Keratinocyte (primary cell): Measurements from ENCODE around the gene PRPF4. TPM values are rescaled to one million over a fixed set of nuclear protein-coding genes. Genes with fewer than 3 reads are reported as not detected.

Experiments used
- DNase-seq: peaks from one replicate; pipeline ENCODE4 v3.0.0-alpha.2; 2011; ENCODE audit warnings: low read depth, missing footprints, low spot score
- FAIRE-seq: peaks from 2 replicates; lab custom pipeline; 2011; peaks lifted over from hg19 to GRCh38; lab: Jason Lieb, UNC
- H2AFZ ChIP-seq: 2 replicates; pipeline ENCODE4 v1.6.0; 2012; ENCODE audit warnings: low read length, control low read depth, inconsistent platforms; ENCODE audit not compliant: control insufficient read depth
- H3K27ac ChIP-seq: 2 replicates; pipeline ENCODE4 v1.5.1; 2011; ENCODE audit warnings: low read length; ENCODE audit not compliant: control insufficient read depth, insufficient read depth
- H3K27me3 ChIP-seq: 3 replicates; pipeline ENCODE4 v1.6.0; 2011; ENCODE audit warnings: low read length; ENCODE audit not compliant: control insufficient read depth, insufficient read depth; ENCODE audit errors: extremely low read depth
- H3K36me3 ChIP-seq, 2 experiments: 2 replicates in 1 of 2; 3 replicates in 1 of 2; pipeline ENCODE4 v1.5.1; 2011; ENCODE audit warnings: low read length in 2 of 2, mild to moderate bottlenecking in 1 of 2; ENCODE audit not compliant: control insufficient read depth in 2 of 2, insufficient read depth in 2 of 2; ENCODE audit errors: extremely low read depth in 1 of 2
- H3K4me1 ChIP-seq: 3 replicates; pipeline ENCODE4 v1.5.1; 2011; ENCODE audit warnings: low read length; ENCODE audit not compliant: control insufficient read depth, insufficient read depth; ENCODE audit errors: extremely low read depth
- H3K4me2 ChIP-seq: 3 replicates; pipeline ENCODE4 v1.6.0; 2011; ENCODE audit warnings: low read depth, low read length; ENCODE audit not compliant: control insufficient read depth, insufficient read depth; ENCODE audit errors: extremely low read depth
- H3K4me3 ChIP-seq, 3 experiments: fragments of 200-600 bp in 1 of 3; sonication (generic) in 1 of 3; 2 replicates in 2 of 3; 3 replicates in 1 of 3; pipeline ENCODE4 v1.5.1; 2011 to 2016; ENCODE audit warnings: low read length in 3 of 3, mild to moderate bottlenecking in 3 of 3, control low read depth in 2 of 3, inconsistent platforms in 1 of 3, low read depth in 1 of 3, mixed read lengths in 1 of 3, mixed run types in 1 of 3, moderate library complexity in 1 of 3; ENCODE audit not compliant: control insufficient read depth in 2 of 3, insufficient read depth in 2 of 3; ENCODE audit errors: extremely low read depth in 1 of 3
- H3K79me2 ChIP-seq: 2 replicates; pipeline ENCODE4 v1.6.0; 2012; ENCODE audit warnings: low read length; ENCODE audit not compliant: control insufficient read depth, insufficient read depth
- H3K9ac ChIP-seq: 3 replicates; pipeline ENCODE4 v1.6.0; 2011; ENCODE audit warnings: low read length; ENCODE audit not compliant: control insufficient read depth, insufficient read depth; ENCODE audit errors: extremely low read depth
- H3K9me1 ChIP-seq: 3 replicates; pipeline ENCODE4 v1.6.0; 2011; ENCODE audit warnings: low read length; ENCODE audit not compliant: control insufficient read depth, insufficient read depth; ENCODE audit errors: extremely low read depth
- H3K9me3 ChIP-seq: 2 replicates; pipeline ENCODE4 v1.5.1; 2012; ENCODE audit warnings: low read depth, low read length; ENCODE audit not compliant: control insufficient read depth
- H4K20me1 ChIP-seq: 3 replicates; pipeline ENCODE4 v1.6.0; 2011; ENCODE audit warnings: low read length; ENCODE audit not compliant: control insufficient read depth, insufficient read depth; ENCODE audit errors: extremely low read depth
- CTCF ChIP-seq, 3 experiments: IDR thresholded peaks in 1 of 3; conservative IDR thresholded peaks in 1 of 3; optimal IDR thresholded peaks in 1 of 3; 2 replicates in 2 of 3; 3 replicates in 1 of 3; pipeline versions ENCODE3 to v1.5.1; 2011; ENCODE audit warnings: low read length in 3 of 3, mild to moderate bottlenecking in 3 of 3, moderate library complexity in 2 of 3, control low read depth in 1 of 3, inconsistent platforms in 1 of 3; ENCODE audit not compliant: insufficient read depth in 2 of 3; ENCODE audit errors: extremely low read depth in 1 of 3
- EZH2 ChIP-seq: IDR thresholded peaks from one replicate; pipeline ENCODE4 v1.6.1; 2012; ENCODE audit warnings: inconsistent platforms, mild to moderate bottlenecking, low read length, moderate library complexity
- dilution Hi-C: fragments of 300-500 bp; cut with MboI; formaldehyde crosslinking; loops from one replicate; pipeline ENCODE4 v1.7.0; 2020; ENCODE audit warnings: low sequenced_read_pairs; ENCODE audit not compliant: extremely low pct_ligation_motif_present
- polyA plus RNA-seq, 5 experiments: library from polyadenylated mRNA; depleted of rRNA in 3 of 5; stranded (reverse) in 3 of 5; stranded (forward) in 1 of 5; unstranded in 1 of 5; fragments of >200 nt; gene quantifications; 1 replicate in 1 of 5; 2 replicates in 3 of 5; 3 replicates in 1 of 5; pipeline versions ENCODE4 v1.2.1 to v1.2.3, GENCODE V29; 2011 to 2012; ENCODE audit warnings: missing spikeins in 2 of 5, low read depth in 1 of 5, low replicate concordance in 1 of 5

The PRPF4 gene
- polyA plus RNA-seq, 1 donor (not counting 4 experiments of a cell fraction or from before 2014, with no cell fraction given): 28.8 TPM

GRCh38 chr9:113281356-113281755, 5.9 kb downstream of the PRPF4 start:
- Histone ChIP-seq H3K4me3 (no peak overlapping the region), H3K36me3 (peaks cover 38 to 46% of the 10 kb centered on the region in 2 experiments), H3K27ac (no peak overlapping the region), H3K9me1 (no peaks in the 10 kb centered on the region), H4K20me1 (no peaks in the 10 kb centered on the region), H3K27me3 (no peaks in the 10 kb centered on the region), H3K9me3 (no peaks in the 10 kb centered on the region), H3K79me2 (peaks cover 20% of the 10 kb centered on the region), H3K4me2 (no peak overlapping the region), H3K9ac (no peak overlapping the region), H3K4me1 (peaks cover 3% of the 10 kb centered on the region), H2AFZ (no peak overlapping the region)
- no peak for TF ChIP-seq EZH2
- no peak for TF ChIP-seq CTCF (optimal IDR thresholded peaks at IDR 0.05 in 1 of 3, IDR thresholded peaks at IDR 0.05 in 1 of 3, conservative IDR thresholded peaks at IDR 0.05 in 1 of 3; ENCODE audit: extremely low read depth in 1 of 3, insufficient read depth in 2 of 3, low read length in 3 of 3)
- dilution Hi-C loops: no loop called here
- FAIRE-seq (no peak), DNase-seq (no peak)

- dilution Hi-C loops: no loop called here
- no peak for DNase-seq
- FAIRE-seq: no peak
These were observed 13.6 kb downstream of the PRPF4 start for GRCh38 chr9:113289091-113289490.

More at GRCh38 chr9:113289091-113289490, 13.6 kb downstream of the PRPF4 start:
- Histone ChIP-seq H3K9me3 (no peaks in the 10 kb centered on the region), H3K4me3 (no peak overlapping the region), H3K27me3 (no peaks in the 10 kb centered on the region), H2AFZ (no peak overlapping the region), H3K9ac (no peak overlapping the region), H3K79me2 (no peaks in the 10 kb centered on the region), H3K4me1 (no peaks in the 10 kb centered on the region), H3K4me2 (no peak overlapping the region), H4K20me1 (no peaks in the 10 kb centered on the region), H3K36me3 (peaks cover 36 to 44% of the 10 kb centered on the region in 2 experiments), H3K9me1 (no peaks in the 10 kb centered on the region), H3K27ac (no peak overlapping the region)
- TF ChIP-seq CTCF (optimal IDR thresholded peaks at IDR 0.05 in 1 of 3, IDR thresholded peaks at IDR 0.05 in 1 of 3, conservative IDR thresholded peaks at IDR 0.05 in 1 of 3; ENCODE audit: extremely low read depth in 1 of 3, insufficient read depth in 2 of 3, low read length in 3 of 3) (no peak), EZH2 (no peak)
